Coronary artery (tissue), 2 donors: ENCODE measurements around the gene ARID3C.

Experiments
- DNase-seq: peaks from one replicate; pipeline ENCODE4 v3.0.0-alpha.2; 2017; ENCODE audit warnings: low spot score
- H3K27ac ChIP-seq, 2 donors: fragments of 200-600 bp; sonication (generic); one replicate each; pipeline ENCODE4 v1.5.1; 2016 to 2019
- H3K4me3 ChIP-seq: fragments of 200-600 bp; sonication (generic); 2 replicates; pipeline ENCODE4 v1.5.1; 2016; ENCODE audit warnings: mild to moderate bottlenecking, moderate library complexity
- CTCF ChIP-seq: fragments of 200-600 bp; sonication (generic); IDR thresholded peaks from one replicate; pipeline ENCODE4 v1.5.1; 2019; ENCODE audit warnings: antibody characterized with exemption

The ARID3C gene

GRCh38 chr9:34606190-34606589 lies 22.7 kb downstream of the ARID3C start:
- no peak for TF ChIP-seq CTCF
- no peak overlapping the region for H3K27ac ChIP-seq
- no peak overlapping the region for H3K4me3 ChIP-seq
- DNase-seq: no peak

GRCh38 chr9:34603610-34604231 lies 25.1 kb downstream of the ARID3C start:
- no peak overlapping the region for H3K27ac ChIP-seq
- peak; percentile 77 for TF ChIP-seq CTCF
- no peak for DNase-seq
- H3K4me3 ChIP-seq: no peak overlapping the region

GRCh38 chr9:34601937-34602573 lies 26.8 kb downstream of the ARID3C start:
- TF ChIP-seq CTCF: no peak
- no peak for DNase-seq
- Histone ChIP-seq H3K27ac (no peak overlapping the region), H3K4me3 (no peak overlapping the region)

- Histone ChIP-seq H3K4me3 (no peak overlapping the region), H3K27ac (no peak overlapping the region)
- no peak for DNase-seq
- no peak for TF ChIP-seq CTCF
Measured at GRCh38 chr9:34600908-34601307, 28.0 kb downstream of the ARID3C start.

- Histone ChIP-seq H3K4me3 (no peak overlapping the region), H3K27ac (no peak overlapping the region)
- TF ChIP-seq CTCF: no peak
- DNase-seq: no peak
Measured at GRCh38 chr9:34599546-34599945, 29.3 kb downstream of the ARID3C start.

GRCh38 chr9:34594177-34594576 lies 34.7 kb downstream of the ARID3C start:
- no peak overlapping the region for H3K4me3 ChIP-seq
- no peak for TF ChIP-seq CTCF
- peak overlapping the region in 1 of 2 donors; percentile 68 for H3K27ac ChIP-seq
- DNase-seq: no peak
